MG63 (cell line): ENCODE data around the gene GCLM. TPM values are rescaled to one million over a fixed set of nuclear protein-coding genes. Genes with fewer than 3 reads are reported as not detected.
"Not testable (repeated sequence)": the region's sequence is repeated elsewhere in the genome, so short reads cannot be mapped to it uniquely, and the experiment has no call there.

ENCODE experiments used
- DNase-seq: peaks from one replicate; pipeline ENCODE4 v3.0.0-alpha.2; 2020
- H3K27me3 ChIP-seq: fragments of 250-450 bp; sonication (Bioruptor Pico); 2 replicates; pipeline ENCODE4 v1.5.1; 2020; ENCODE audit warnings: mild to moderate bottlenecking, moderate library complexity
- H3K36me3 ChIP-seq: fragments of 250-450 bp; sonication (Bioruptor Pico); 2 replicates; pipeline ENCODE4 v1.5.1; 2020; ENCODE audit warnings: mild to moderate bottlenecking, moderate library complexity
- H3K4me3 ChIP-seq: fragments of 250-450 bp; sonication (Bioruptor Pico); 2 replicates; pipeline ENCODE4 v1.5.1; 2020; ENCODE audit warnings: mild to moderate bottlenecking, moderate library complexity
- H3K9me3 ChIP-seq: fragments of 250-450 bp; sonication (Bioruptor Pico); 2 replicates; pipeline ENCODE4 v1.5.1; 2020; ENCODE audit warnings: mild to moderate bottlenecking, moderate library complexity
- total RNA-seq: library from RNA; depleted of rRNA; stranded (reverse); fragments of >200 nt; shearing (Covaris generic); gene quantifications from 2 replicates; pipeline ENCODE4 v1.2.3, GENCODE V29; 2014; ENCODE audit warnings: low replicate concordance

GCLM gene
- total RNA-seq, 1 experiment from 2014 or later, result 160 TPM

DNA sequence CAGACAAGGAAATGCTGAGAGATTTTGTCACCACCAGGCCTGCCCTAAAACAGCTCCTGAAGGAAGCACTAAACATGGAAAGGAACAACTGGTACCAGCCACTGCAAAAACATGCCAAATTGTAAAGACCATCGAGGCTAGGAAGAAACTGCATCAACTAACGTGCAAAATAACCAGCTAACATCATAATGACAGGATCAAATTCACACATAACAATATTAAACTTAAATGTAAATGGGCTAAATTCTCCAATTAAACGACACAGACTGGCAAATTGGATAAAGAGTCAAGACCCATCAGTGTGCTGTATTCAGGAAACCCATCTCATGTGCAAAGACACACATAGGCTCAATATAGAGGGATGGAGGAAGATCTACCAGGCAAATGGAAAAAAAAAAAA is 51.6 kb downstream of the GCLM start:
- H3K36me3 ChIP-seq, DNase-seq, H3K27me3 ChIP-seq, H3K4me3 ChIP-seq, H3K9me3 ChIP-seq: not testable (repeated sequence)

DNA sequence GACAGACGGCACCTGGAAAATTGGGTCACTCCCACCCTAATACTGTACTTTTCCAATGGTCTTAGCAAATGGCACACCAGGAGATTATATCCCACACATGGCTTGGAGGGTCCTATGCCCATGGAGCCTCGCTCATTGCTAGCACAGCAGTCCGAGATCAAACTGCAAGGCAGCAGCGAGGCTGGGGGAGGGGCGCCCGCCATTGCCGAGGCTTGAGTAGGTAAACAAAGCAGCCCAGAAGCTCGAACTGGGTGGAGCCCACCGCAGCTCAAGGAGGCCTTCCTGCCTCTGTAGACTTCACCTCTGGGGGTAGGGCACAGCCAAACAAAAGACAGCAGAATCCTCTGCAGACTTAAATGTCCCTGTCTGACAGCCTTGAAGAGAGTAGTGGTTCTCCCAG is 53.2 kb downstream of the GCLM start:
- DNase-seq, H3K4me3 ChIP-seq, H3K27me3 ChIP-seq, H3K36me3 ChIP-seq, H3K9me3 ChIP-seq: not testable (repeated sequence)

DNA sequence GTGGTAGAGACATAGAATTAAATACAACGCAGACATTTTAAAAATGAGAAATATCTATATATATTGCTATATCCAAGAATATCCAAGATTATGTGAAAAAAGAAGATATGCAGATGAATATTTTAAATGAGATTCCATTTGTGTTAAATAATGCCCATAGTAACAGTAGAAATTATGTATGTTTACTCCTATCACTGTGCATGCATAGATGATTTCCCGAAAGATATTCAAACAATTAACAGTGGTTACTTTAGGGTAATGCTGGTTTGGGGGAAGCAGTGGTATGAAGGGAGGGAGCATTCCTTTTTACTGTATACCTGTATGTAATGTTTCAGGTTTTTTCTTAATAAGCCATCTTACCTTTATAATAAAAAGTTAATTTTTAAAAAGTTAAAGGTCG is 55.3 kb downstream of the GCLM start:
- Histone ChIP-seq H3K9me3 (no peaks in the 10 kb centered on the region), H3K4me3 (no peak overlapping the region), H3K27me3 (no peaks in the 10 kb centered on the region), H3K36me3 (no peaks in the 10 kb centered on the region)
- DNase-seq, result no peak

GRCh38 chr1:93851878-93852277 is 57.4 kb downstream of the GCLM start:
- Histone ChIP-seq H3K4me3 (no peak overlapping the region), H3K9me3 (no peaks in the 10 kb centered on the region), H3K27me3 (no peaks in the 10 kb centered on the region), H3K36me3 (no peaks in the 10 kb centered on the region)
- DNase-seq, result no peak

GRCh38 chr1:93851327-93851712 is 57.9 kb downstream of the GCLM start:
- no peak overlapping the region for H3K4me3 ChIP-seq
- no peaks in the 10 kb centered on the region for H3K27me3 ChIP-seq
- H3K36me3 ChIP-seq, result no peaks in the 10 kb centered on the region
- no peak for DNase-seq
- no peaks in the 10 kb centered on the region for H3K9me3 ChIP-seq

GRCh38 chr1:93850687-93851326 is 58.4 kb downstream of the GCLM start:
- DNase-seq, result peak; percentile 23
- H3K9me3 ChIP-seq, H3K4me3 ChIP-seq, H3K27me3 ChIP-seq, H3K36me3 ChIP-seq: not testable (repeated sequence)

DNA sequence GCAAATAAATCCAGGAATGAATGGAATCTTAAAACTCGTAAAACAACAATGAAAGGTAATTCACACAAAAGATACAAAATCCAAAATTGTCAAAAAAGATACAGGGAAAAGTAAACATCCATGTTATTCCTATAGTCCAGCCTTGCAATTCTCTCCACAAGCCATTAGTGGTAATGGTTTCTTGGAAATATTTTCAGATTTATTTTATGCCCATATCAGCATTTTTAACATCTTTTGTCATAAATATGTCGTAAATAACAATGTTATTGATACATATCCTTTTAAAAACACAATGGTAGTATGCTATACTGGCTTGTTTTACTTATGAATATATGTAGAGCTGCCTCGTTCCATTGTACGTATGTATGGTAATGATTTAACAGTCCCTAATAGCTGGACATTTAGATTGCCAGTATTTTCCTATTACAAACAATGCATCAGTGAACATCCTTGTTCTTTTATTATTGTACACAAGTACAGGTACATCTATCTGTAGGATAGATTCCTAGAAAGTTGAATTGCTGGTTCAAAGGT is 60.8 kb downstream of the GCLM start:
- DNase-seq, result no peak
- no peaks in the 10 kb centered on the region for H3K27me3 ChIP-seq
- H3K36me3 ChIP-seq, result no peaks in the 10 kb centered on the region
- H3K4me3 ChIP-seq, result peak overlapping the region; percentile 83
- H3K9me3 ChIP-seq, result no peaks in the 10 kb centered on the region

- peak; percentile 78 for DNase-seq
- Histone ChIP-seq H3K27me3 (no peaks in the 10 kb centered on the region), H3K4me3 (peak overlapping the region; percentile 83), H3K9me3 (no peaks in the 10 kb centered on the region), H3K36me3 (no peaks in the 10 kb centered on the region)
Measured at GRCh38 chr1:93847811-93848288, 61.4 kb downstream of the GCLM start.

DNA sequence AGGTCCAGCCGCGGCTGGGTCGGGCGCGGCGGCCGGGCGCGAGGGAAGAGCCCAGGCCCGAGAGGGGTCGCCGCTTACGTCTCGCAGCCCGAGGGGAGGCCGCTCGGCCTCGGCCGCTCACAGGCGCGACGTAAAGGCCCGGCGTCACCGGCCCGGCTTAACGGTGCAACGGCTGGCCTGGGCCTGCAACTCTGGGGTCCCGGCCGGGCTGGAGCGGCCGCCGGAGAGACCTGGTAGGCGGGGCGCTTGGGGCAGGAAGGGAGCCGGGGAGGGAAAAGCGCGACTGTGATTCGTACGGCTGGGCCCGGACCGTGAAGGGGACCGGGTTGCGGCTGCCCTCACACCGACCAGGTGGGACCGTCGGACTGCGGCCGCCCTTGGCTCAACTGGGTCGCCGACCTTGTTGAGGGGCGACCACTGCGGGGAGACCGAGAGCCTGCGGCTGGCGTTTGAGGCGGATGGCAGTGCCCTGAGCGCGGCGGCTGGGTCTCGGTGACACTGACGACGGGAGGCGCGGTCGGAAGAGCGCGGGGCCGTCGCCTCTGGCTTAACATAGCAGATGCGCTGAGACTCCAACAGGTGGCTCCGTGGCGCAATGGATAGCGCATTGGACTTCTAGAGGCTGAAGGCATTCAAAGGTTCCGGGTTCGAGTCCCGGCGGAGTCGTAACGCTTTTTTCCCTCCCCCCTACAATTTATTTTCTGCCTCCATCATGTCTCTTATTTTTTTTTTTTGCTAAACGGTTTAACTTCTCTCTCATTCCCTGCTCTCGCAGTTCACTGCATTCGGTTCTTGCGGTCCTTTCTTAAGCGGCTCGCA is 62.0 kb downstream of the GCLM start:
- DNase-seq, result peak; percentile 80
- no peaks in the 10 kb centered on the region for H3K9me3 ChIP-seq
- H3K27me3 ChIP-seq, result no peaks in the 10 kb centered on the region
- H3K36me3 ChIP-seq, result no peaks in the 10 kb centered on the region
- H3K4me3 ChIP-seq, result peak overlapping the region; percentile 83

- peak overlapping the region; percentile 83 for H3K4me3 ChIP-seq
- peak; percentile 90 for DNase-seq
- no peaks in the 10 kb centered on the region for H3K36me3 ChIP-seq
- H3K27me3 ChIP-seq, result no peaks in the 10 kb centered on the region
- no peaks in the 10 kb centered on the region for H3K9me3 ChIP-seq
Measured at GRCh38 chr1:93846206-93846991, 62.8 kb downstream of the GCLM start.

DNA sequence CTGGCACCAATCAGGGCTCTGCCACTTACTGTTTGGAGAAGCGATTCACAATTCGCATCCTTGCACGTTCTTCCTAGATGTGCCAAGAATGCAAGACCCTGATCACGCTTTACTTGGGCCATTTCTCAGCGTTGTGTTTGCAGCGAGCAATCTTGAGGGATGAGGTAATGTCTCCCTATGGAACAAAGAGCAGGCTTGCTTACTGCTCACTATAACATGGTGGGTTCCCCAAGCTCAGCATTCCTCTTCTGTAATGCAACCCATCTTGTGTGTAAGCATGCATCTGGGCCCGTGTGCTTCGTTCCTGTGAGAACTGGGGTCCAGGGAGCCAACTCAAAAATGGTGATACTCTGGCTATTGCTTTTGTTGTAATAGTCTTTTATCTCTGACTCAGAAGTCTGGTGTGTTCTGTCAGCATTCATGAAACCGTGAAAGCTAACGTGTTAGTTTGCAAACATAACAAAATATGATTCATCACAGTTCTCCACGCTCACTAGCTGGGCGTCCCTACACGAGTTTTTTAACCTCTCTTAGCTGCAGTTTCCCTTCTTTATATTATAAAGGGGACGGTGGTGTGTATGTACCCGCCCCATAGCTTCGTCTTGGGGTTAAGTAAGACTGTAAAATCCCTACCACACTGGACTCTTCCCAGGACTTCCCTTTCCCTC is 63.6 kb downstream of the GCLM start:
- peak; percentile 70 for DNase-seq
- Histone ChIP-seq H3K9me3 (no peaks in the 10 kb centered on the region), H3K36me3 (no peaks in the 10 kb centered on the region), H3K4me3 (peak overlapping the region; percentile 83), H3K27me3 (no peaks in the 10 kb centered on the region)

- H3K4me3 ChIP-seq, result no peak overlapping the region
- H3K9me3 ChIP-seq, result no peaks in the 10 kb centered on the region
- H3K27me3 ChIP-seq, result no peaks in the 10 kb centered on the region
- no peaks in the 10 kb centered on the region for H3K36me3 ChIP-seq
- DNase-seq, result peak; percentile 29
Measured at GRCh38 chr1:93844262-93845045, 64.8 kb downstream of the GCLM start.

DNA sequence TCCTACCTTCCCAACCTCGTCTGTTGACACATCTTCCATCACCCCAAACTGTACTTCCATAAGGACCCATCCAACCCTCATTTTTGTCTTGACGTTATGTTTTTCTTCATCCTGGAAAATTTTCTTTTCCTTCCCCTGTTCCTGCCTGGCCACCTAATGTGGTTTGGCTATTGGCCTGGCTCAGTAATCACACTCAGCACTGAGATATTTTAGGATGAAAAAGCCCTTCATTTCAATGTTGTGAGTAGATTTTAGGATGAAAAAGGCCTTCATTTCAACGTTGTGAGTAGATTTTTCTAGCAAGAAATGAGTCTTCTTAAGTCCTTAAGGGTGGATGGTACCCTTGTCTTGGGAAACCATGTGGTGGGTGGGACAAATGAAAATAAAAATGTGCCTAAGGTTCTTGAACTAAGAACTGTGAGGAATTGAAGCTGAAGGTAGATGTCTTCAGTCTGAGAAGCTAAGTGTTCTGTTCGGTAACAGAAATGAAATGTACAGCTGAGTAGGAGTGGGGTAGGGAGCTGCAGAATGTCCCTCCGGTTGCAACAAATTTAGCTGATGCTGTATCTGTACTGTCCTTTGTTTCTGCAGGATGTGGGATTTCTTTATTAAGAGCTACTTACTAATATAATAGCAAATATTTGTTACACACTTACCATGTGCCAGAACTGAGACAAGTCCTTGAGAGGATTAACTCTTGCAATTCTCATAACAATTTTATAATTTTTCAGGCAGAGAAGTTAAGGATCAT is 66.3 kb downstream of the GCLM start:
- Histone ChIP-seq H3K9me3 (no peaks in the 10 kb centered on the region), H3K27me3 (no peaks in the 10 kb centered on the region), H3K4me3 (no peak overlapping the region), H3K36me3 (no peaks in the 10 kb centered on the region)
- DNase-seq, result no peak

DNA sequence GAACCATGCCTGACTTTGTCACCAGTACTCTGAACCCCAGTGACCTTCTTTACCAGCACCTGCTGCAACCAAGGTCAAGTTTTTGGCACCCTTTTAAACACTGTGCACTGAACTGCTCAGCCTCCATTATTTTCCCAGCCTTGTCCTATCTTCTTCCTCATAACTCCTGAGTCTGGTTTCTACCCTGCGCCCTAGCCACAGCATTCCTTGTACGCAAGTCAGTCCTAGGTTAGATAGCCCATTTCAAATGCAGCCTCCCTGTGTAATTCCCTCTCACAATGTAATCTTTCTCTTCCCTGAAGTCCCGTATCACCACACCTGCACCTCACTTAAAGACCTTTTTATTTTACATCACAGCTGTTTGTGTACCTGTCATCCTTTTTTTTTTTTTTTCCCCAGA is 67.5 kb downstream of the GCLM start:
- H3K36me3 ChIP-seq, result no peaks in the 10 kb centered on the region
- no peak for DNase-seq
- no peaks in the 10 kb centered on the region for H3K27me3 ChIP-seq
- no peaks in the 10 kb centered on the region for H3K9me3 ChIP-seq
- H3K4me3 ChIP-seq, result no peak overlapping the region

- Histone ChIP-seq H3K4me3 (no peak overlapping the region), H3K9me3 (no peaks in the 10 kb centered on the region; the same call in 1 of the 2 replicates), H3K36me3 (no peaks in the 10 kb centered on the region), H3K27me3 (no peaks in the 10 kb centered on the region)
- no peak for DNase-seq
Measured at GRCh38 chr1:93840956-93841482, 68.2 kb downstream of the GCLM start.
